Testis (tissue), 3 donors: ENCODE results near the gene COMMD3. TPM values are rescaled to one million over a fixed set of nuclear protein-coding genes. Genes with fewer than 3 reads are reported as not detected.

Experiments
- DNase-seq: peaks from one replicate; pipeline ENCODE4 v3.0.0-alpha.2; 2019
- H3K27ac ChIP-seq, 2 donors: fragments of 200-600 bp; sonication (generic); one replicate each; pipeline ENCODE4 v1.5.1; 2019
- H3K27me3 ChIP-seq: fragments of 200-600 bp; sonication (generic); one replicate; pipeline ENCODE4 v1.5.1; 2019
- H3K36me3 ChIP-seq: fragments of 200-600 bp; sonication (generic); one replicate; pipeline ENCODE4 v1.5.1; 2017; ENCODE audit warnings: low read depth; ENCODE audit errors: missing control alignments
- H3K4me1 ChIP-seq: fragments of 200-600 bp; sonication (generic); one replicate; pipeline ENCODE4 v1.5.1; 2019
- H3K4me3 ChIP-seq, 2 donors: fragments of 200-600 bp; sonication (generic); one replicate each; pipeline ENCODE4 v1.5.1; 2017 to 2019
- H3K9me3 ChIP-seq: fragments of 200-600 bp; sonication (generic); one replicate; pipeline ENCODE4 v1.5.1; 2017
- POLR2A ChIP-seq: fragments of 450-650 bp; IDR thresholded peaks from one replicate; pipeline ENCODE4 v1.6.1; 2017; ENCODE audit warnings: antibody characterized with exemption, mild to moderate bottlenecking, moderate library complexity
- WGBS, 2 donors: methylation state at CpG; one replicate each; pipeline ENCODE4 v1.1.5; 2018; 5-methylcytosine and 5-hydroxymethylcytosine counted together
- intact Hi-C: fragments of 100-400 bp; cut with DNase I; formaldehyde crosslinking; loops from one replicate; pipeline ENCODE4 v1.15.1; 2023; ENCODE audit warnings: low total_unique reads
- polyA plus RNA-seq: library from polyadenylated mRNA; stranded (reverse); fragments of 350-450 nt; fragmentation: Illumina TruSeq; extraction: RNeasy Lipid Tissue Mini Kit (QIAGEN cat#74804); gene quantifications from one replicate; pipeline ENCODE4 v1.2.3, GENCODE V29; 2014; ENCODE audit warnings: low read depth, low replicate concordance; ENCODE audit not compliant: insufficient read depth
- total RNA-seq, 2 donors: library from RNA; depleted of rRNA; stranded (reverse); fragments of >200 nt; gene quantifications; one replicate each; pipeline ENCODE4 v1.2.3, GENCODE V29; 2016
- TF ChIP-seq, protein P1 (sequence below), 3 experiments: fragments of 450-650 bp in 2 of 3; fragments of 200-600 bp in 1 of 3; sonication (generic) in 1 of 3; IDR thresholded peaks; one replicate each; pipeline ENCODE4 v1.5.1; 2016 to 2019; ENCODE audit warnings: antibody characterized with exemption in 3 of 3, mild to moderate bottlenecking in 2 of 3, moderate library complexity in 1 of 3

Gene COMMD3
- total and polyA plus RNA-seq, 3 donors from 2014 or later: 40.6 to 70.2 (median 42.5) TPM

- peak overlapping the region in 1 of 2 donors; percentile 21 for H3K27ac ChIP-seq
- H3K9me3 ChIP-seq: no peaks in the 10 kb centered on the region
- no peak for TF ChIP-seq POLR2A
- TF ChIP-seq, protein P1, sequence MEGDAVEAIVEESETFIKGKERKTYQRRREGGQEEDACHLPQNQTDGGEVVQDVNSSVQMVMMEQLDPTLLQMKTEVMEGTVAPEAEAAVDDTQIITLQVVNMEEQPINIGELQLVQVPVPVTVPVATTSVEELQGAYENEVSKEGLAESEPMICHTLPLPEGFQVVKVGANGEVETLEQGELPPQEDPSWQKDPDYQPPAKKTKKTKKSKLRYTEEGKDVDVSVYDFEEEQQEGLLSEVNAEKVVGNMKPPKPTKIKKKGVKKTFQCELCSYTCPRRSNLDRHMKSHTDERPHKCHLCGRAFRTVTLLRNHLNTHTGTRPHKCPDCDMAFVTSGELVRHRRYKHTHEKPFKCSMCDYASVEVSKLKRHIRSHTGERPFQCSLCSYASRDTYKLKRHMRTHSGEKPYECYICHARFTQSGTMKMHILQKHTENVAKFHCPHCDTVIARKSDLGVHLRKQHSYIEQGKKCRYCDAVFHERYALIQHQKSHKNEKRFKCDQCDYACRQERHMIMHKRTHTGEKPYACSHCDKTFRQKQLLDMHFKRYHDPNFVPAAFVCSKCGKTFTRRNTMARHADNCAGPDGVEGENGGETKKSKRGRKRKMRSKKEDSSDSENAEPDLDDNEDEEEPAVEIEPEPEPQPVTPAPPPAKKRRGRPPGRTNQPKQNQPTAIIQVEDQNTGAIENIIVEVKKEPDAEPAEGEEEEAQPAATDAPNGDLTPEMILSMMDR (IDR thresholded peaks at IDR 0.05): no peak
- intact Hi-C loops: no loop called here
- H3K27me3 ChIP-seq: no peaks in the 10 kb centered on the region
- H3K36me3 ChIP-seq: no peaks in the 10 kb centered on the region
- H3K4me1 ChIP-seq: peaks cover 3% of the 10 kb centered on the region
- no peak for DNase-seq
- peak overlapping the region; percentile 45 to 50 for H3K4me3 ChIP-seq
- WGBS, 2 donors: 47% methylated on average over 16 of the region's 16 CpGs
Measured at GRCh38 chr10:22333975-22334282, 17.7 kb downstream of the COMMD3 start.

- WGBS, 2 donors: 10 to 11% methylated on average over 50 to 73 of the region's 73 CpGs
- H3K27ac ChIP-seq: peak overlapping the region in 1 of 2 donors; percentile 21
- intact Hi-C loops: no loop called here
Measured at GRCh38 chr10:22334414-22335172, 18.4 kb downstream of the COMMD3 start.

DNA sequence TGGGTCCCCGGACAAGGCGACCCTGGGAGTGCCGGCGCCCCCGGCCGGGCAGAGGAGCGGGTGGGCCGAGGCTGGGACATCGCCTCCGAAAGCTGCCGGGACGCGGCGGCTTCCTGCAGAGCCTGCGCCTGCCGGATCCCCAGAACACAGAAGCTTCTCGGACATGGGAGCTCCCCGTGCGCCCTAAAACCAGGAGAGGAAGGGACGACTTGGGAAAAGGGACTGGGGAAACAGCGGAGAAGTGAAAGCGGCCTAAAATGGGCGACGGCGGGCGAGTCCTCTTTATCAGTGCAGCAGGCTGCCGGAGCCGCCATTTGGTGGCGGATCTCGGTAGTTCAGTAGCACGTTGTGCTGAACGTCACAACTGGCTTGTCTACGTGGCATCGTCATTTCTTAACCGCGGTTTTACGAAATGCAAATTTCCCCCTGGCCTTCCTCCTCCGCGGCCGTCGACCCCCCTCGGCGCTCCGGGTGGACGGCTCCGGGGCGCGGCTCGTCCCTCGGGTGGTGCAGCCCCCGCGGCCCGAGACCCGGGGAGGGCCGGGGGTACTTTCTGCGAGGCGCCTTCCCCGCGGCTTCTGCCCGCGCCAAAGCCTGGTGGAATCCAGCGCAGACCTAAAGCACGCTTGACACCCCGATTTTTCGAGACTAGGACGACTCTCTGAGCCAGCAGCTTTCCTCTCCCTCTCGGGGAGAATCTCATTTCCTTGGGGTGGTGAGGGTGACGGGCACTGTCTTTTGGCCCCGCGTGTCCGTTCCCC is 19.2 kb downstream of the COMMD3 start:
- intact Hi-C loops: no loop called here

More at GRCh38 chr10:22334414-22335172, 18.4 kb downstream of the COMMD3 start:
- no peaks in the 10 kb centered on the region for H3K27me3 ChIP-seq
- peaks cover 3% of the 10 kb centered on the region for H3K4me1 ChIP-seq
- DNase-seq: peak; percentile 70
- H3K4me3 ChIP-seq: peak overlapping the region; percentile 45 to 50
- H3K9me3 ChIP-seq: no peaks in the 10 kb centered on the region
- no peaks in the 10 kb centered on the region for H3K36me3 ChIP-seq
- TF ChIP-seq, protein P1 (IDR thresholded peaks at IDR 0.05): no peak

GRCh38 chr10:22338185-22338900 is 22.2 kb downstream of the COMMD3 start:
- no peaks in the 10 kb centered on the region for H3K9me3 ChIP-seq
- H3K27ac ChIP-seq: no peak overlapping the region
- no peak for DNase-seq
- peaks cover 14% of the 10 kb centered on the region for H3K4me1 ChIP-seq
- no peaks in the 10 kb centered on the region for H3K36me3 ChIP-seq
- H3K27me3 ChIP-seq: no peaks in the 10 kb centered on the region
- intact Hi-C loops: no loop called here
- 21 to 25% methylated on average over 9 of the region's 9 CpGs for WGBS, 2 donors
- H3K4me3 ChIP-seq: no peak overlapping the region
- TF ChIP-seq, protein P1 (IDR thresholded peaks at IDR 0.05): no peak
- TF ChIP-seq POLR2A: no peak

More for the DNA sequence above, 19.2 kb downstream of the COMMD3 start:
- H3K4me3 ChIP-seq: peak overlapping the region; percentile 45 to 50
- TF ChIP-seq POLR2A: no peak
- TF ChIP-seq, protein P1 (IDR thresholded peaks at IDR 0.05): peak in 1 of 3 experiments; percentile 38
- H3K36me3 ChIP-seq: no peaks in the 10 kb centered on the region
- WGBS, 2 donors: 2% methylated on average over 24 to 71 of the region's 71 CpGs
- H3K27ac ChIP-seq: peak overlapping the region; percentile 3 to 21
- no peaks in the 10 kb centered on the region for H3K9me3 ChIP-seq
- DNase-seq: peak; percentile 69
- no peaks in the 10 kb centered on the region for H3K27me3 ChIP-seq
- peaks cover 3% of the 10 kb centered on the region for H3K4me1 ChIP-seq
